A549 treated with ZK216348 at 1 μM for 4 hours (cell line): ENCODE measurements around the gene ITFG1. TPM values are rescaled to one million over a fixed set of nuclear protein-coding genes. Genes with fewer than 3 reads are reported as not detected.

Experiments
- total RNA-seq: library from RNA; stranded (reverse); fragments of 200-300 nt; extraction: Qiagen RNA extraction; gene quantifications from 5 replicates; pipeline ENCODE4 v1.2.3, GENCODE V29; 2022; ENCODE audit warnings: low read depth

ITFG1 gene
- 30.5 to 51.0 TPM (median 40.8 TPM) in 5 replicates for total RNA-seq

DNA sequence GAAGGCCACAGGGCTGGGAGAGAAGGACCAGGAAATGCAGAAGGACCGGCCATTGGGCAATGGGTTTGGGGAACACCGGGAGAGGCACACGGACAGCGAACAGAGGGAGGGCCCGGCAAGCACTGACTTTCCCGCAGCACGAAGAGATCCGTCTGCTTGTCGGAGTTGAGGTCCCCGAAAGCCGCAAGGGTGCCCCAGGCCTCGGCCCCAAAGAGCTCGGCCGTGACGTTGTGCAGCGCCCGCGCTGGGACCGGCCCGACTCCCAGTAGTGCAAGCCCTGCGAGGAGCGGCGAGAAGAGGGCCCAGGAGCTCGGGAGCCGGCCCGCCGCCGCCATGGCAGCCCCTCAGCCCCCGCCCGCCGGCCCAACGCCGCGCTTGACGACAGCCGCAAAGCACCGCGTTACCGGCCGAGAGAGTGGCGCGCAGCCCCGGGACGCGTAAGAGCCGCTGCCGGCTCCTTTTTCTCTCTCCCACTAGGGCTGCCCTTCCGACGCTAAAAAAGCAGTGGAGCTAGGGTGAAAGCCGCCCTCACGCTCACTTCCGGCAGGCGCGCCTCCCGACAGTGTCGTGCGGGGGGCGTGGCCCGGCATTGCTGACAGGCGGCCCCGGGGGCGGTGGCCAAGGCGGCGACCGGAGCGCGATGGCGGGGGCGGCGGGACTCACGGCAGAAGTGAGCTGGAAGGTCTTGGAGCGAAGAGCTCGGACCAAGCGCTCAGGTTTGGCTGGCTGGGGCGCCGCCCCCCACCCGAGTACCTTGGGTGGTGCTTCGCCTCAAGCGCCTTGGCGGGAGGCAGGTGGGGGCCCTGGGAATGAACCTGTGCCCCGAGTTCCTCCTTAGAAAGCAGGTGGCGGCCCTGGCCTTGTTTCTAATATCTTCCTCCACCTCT, at the start of gene ITFG1, which contains the start of gene PHKB:
Gene ITFG1, minus strand, starts transcription at position 353 of the 887 bp plus-strand sequence. Its CDS starts 18 bp downstream, at position 335.
Gene PHKB, plus strand, starts transcription at position 621 of the 887 bp plus-strand sequence. Its CDS starts 20 bp downstream, at position 641.

DNA sequence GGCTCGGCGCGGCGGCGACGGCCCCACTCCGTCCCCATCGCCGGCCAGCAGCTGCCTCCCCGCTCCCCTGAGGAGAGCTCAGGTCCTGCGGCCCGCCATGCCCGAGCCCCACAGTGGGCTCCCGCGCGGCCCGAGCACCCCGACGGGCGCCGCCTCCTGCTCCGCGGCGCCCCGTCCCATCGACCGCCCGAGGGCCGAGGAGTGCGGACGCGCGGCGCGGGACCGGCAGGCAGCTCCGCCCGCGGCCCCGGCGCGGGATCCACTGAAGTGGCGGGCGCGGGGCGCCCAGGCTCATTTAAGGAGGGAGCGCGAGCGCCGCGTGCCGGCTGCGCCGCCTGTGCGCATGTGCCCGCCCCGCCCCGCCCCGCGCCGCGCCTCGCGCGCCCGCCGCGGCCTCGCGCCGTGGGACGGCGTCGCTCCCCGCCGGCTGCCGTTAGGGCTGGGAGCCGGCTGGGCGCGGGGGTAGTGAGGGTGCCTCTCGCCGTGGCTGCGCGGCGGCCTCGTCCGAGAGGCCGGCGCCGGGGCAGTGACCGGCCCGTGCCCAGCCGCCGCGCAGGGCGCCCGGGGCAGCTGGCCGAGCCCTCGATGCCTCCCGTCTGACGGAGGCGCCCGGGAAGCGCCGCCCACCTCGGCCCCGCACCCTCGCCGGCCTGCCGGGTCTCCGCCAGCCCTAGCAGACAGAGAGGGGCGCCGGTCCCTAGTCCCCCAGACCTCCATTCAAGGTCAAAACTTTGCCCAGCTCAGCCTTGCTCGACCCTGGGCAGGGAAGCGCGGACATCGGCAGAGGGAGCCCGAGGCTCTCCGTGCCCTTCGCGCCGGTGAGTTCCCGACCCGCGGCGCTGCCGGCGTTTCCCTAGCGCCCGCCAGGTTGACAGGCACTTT, 316.9 kb downstream of the ITFG1 start, which contains the start of gene NETO2:
Gene NETO2, minus strand, starts transcription at position 269 of the 882 bp plus-strand sequence. CDS start 333 bp downstream, outside the sequence.

Other genes starting within 250 kb of the ITFG1 start
- 28.4 to 35.7 TPM (median 30.5 TPM) in 5 replicates for gene PHKB, start 268 bp upstream of the ITFG1 start, total RNA-seq